Measurements from ENCODE around the gene NHLH2. TPM values are rescaled to one million over a fixed set of nuclear protein-coding genes. Genes with fewer than 3 reads are reported as not detected.

The NHLH2 gene
- total RNA-seq, 6 experiments from 2014 or later = not detected

DNA sequence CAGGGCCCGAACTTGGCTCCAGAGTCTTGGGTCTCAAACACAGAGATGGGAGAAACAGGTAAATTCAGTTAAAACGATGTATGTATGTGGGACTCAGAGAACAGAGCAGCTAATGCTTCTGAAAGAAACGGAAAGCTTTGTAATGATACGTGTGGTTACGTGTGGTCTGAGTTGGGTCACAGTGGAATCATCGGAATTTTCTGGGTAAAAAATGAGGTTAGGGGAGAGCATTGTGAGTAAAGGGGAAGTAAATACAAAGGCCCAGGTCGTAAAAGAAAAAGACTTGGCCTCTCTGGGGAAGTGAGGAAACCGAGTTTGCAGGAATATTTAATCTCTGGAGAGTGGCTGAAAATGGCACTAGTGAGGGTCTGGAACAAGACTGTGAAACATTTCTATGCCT is 8.3 kb downstream of the NHLH2 start:
- Histone ChIP-seq H3K9me3 (no peaks in the 10 kb centered on the region), H3K27ac (no peak overlapping the region), H3K36me3 (no peaks in the 10 kb centered on the region), H3K4me1 (no peaks in the 10 kb centered on the region), H3K4me3 (no peak overlapping the region), H3K27me3 (peaks cover 3 to 8% of the 10 kb centered on the region in 2 donors)
- intact Hi-C loops (cut with DNase I) = no loop called here
- no peak for ATAC-seq
- 68% methylated on average over 8 of the region's 8 CpGs for WGBS (ENCODE audit: insufficient coverage, low coverage, low lambda C conversion rate, missing lambda C conversion rate)
- no peak for DNase-seq
- TF ChIP-seq, protein P1, sequence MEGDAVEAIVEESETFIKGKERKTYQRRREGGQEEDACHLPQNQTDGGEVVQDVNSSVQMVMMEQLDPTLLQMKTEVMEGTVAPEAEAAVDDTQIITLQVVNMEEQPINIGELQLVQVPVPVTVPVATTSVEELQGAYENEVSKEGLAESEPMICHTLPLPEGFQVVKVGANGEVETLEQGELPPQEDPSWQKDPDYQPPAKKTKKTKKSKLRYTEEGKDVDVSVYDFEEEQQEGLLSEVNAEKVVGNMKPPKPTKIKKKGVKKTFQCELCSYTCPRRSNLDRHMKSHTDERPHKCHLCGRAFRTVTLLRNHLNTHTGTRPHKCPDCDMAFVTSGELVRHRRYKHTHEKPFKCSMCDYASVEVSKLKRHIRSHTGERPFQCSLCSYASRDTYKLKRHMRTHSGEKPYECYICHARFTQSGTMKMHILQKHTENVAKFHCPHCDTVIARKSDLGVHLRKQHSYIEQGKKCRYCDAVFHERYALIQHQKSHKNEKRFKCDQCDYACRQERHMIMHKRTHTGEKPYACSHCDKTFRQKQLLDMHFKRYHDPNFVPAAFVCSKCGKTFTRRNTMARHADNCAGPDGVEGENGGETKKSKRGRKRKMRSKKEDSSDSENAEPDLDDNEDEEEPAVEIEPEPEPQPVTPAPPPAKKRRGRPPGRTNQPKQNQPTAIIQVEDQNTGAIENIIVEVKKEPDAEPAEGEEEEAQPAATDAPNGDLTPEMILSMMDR (IDR thresholded peaks at IDR 0.05) = no peak
- TF ChIP-seq POLR2A (IDR thresholded peaks at IDR 0.05) = no peak

DNA sequence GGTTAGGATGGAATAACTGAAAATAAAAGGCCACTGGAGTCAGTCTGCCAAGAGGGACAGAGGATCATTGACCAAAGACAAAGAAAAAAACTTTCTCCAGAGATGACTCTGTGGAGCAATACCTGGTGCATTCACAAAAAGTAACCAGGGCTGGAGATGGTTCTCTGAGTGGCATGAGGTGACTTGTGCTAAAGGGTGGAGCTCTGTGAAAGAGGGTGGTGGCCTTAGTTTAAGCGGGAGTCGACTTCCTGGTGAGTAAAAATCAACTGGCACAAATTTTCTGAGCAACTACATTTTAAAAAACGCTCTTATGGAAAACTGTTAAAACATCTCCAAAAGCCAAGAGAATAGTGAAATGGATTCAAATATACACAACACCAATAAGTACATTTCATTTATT is 10.0 kb downstream of the NHLH2 start:
- no peak overlapping the region for H3K4me3 ChIP-seq
- H3K36me3 ChIP-seq = no peaks in the 10 kb centered on the region
- no peak for DNase-seq
- H3K27me3 ChIP-seq = peaks cover 0 to 11% of the 10 kb centered on the region in 2 donors
- no peak for TF ChIP-seq POLR2A (IDR thresholded peaks at IDR 0.05)
- TF ChIP-seq, protein P1 (IDR thresholded peaks at IDR 0.05) = no peak
- no peak overlapping the region for H3K27ac ChIP-seq
- 69% methylated on average over 3 of the region's 3 CpGs for WGBS (ENCODE audit: insufficient coverage, low coverage, low lambda C conversion rate, missing lambda C conversion rate)
- no peaks in the 10 kb centered on the region for H3K9me3 ChIP-seq
- intact Hi-C loops (cut with DNase I) = no loop called here
- H3K4me1 ChIP-seq = no peaks in the 10 kb centered on the region
- ATAC-seq = no peak

DNA sequence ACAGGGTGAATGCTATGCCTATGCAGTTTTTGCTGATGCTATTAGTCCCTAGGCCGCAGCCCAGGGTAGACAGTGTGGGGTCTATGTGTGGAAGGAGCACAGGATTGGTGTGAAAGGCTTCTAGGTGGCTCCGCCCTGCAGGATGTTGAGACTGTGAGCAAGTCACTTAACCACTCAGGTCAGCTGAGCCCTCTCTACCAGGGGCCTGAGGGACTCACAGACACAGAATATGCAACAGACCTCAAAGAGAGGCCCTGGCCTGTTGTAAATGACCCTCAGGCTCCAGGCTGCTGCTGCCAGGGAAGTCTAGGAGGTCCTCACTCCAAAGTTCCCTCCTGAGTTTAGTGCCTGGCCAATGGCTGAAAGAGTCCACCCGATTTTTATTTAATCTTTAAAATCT is 11.0 kb downstream of the NHLH2 start:
- Histone ChIP-seq H3K27ac (no peak overlapping the region), H3K4me1 (no peaks in the 10 kb centered on the region), H3K4me3 (no peak overlapping the region), H3K9me3 (no peaks in the 10 kb centered on the region), H3K36me3 (no peaks in the 10 kb centered on the region), H3K27me3 (peaks cover 0 to 11% of the 10 kb centered on the region in 2 donors)
- no peak for ATAC-seq
- intact Hi-C loops (cut with DNase I) = no loop called here
- 50% methylated on average over 1 of the region's 3 CpGs for WGBS (ENCODE audit: insufficient coverage, low coverage, low lambda C conversion rate, missing lambda C conversion rate)
- no peak for DNase-seq
- TF ChIP-seq POLR2A (IDR thresholded peaks at IDR 0.05) = no peak
- TF ChIP-seq, protein P1 (IDR thresholded peaks at IDR 0.05) = no peak

GRCh38 chr1:115829023-115829674 is 11.8 kb downstream of the NHLH2 start:
- Histone ChIP-seq H3K4me1 (no peaks in the 10 kb centered on the region), H3K27me3 (peaks cover 0 to 11% of the 10 kb centered on the region in 2 donors), H3K27ac (no peak overlapping the region), H3K4me3 (peak overlapping the region in 1 of 3 donors; percentile 30), H3K36me3 (no peaks in the 10 kb centered on the region), H3K9me3 (no peaks in the 10 kb centered on the region)
- no peak for DNase-seq
- WGBS (ENCODE audit: insufficient coverage, low coverage, low lambda C conversion rate, missing lambda C conversion rate) = 78% methylated on average over 16 of the region's 20 CpGs
- peak in 1 of 4 donors; percentile 44 for ATAC-seq
- no peak for TF ChIP-seq POLR2A (IDR thresholded peaks at IDR 0.05)
- TF ChIP-seq, protein P1 (IDR thresholded peaks at IDR 0.05) = no peak
- intact Hi-C loops (cut with DNase I) = no loop called here

All from right lobe of liver (tissue), 6 donors.